Femur (tissue), 1 donor: ENCODE data around the gene RFC1.
"Not testable (repeated sequence)": the region's sequence is repeated elsewhere in the genome, so short reads cannot be mapped to it uniquely, and the experiment has no call there.

ENCODE experiments used
- DNase-seq: peaks from one replicate; pipeline ENCODE4 v3.0.0-alpha.2; 2017

RFC1 gene

GRCh38 chr4:39353149-39353477, 13.0 kb downstream of the RFC1 start:
- DNase-seq: not testable (repeated sequence)

- DNase-seq: no peak
Observed at GRCh38 chr4:39349326-39349725, 16.8 kb downstream of the RFC1 start.

GRCh38 chr4:39348371-39349315, 17.5 kb downstream of the RFC1 start:
- DNase-seq: no peak

- no peak for DNase-seq
Observed at GRCh38 chr4:39346856-39347519, 19.2 kb downstream of the RFC1 start.

GRCh38 chr4:39342731-39343130, 23.4 kb downstream of the RFC1 start:
- no peak for DNase-seq

GRCh38 chr4:39341075-39341725, 25.0 kb downstream of the RFC1 start:
- DNase-seq: no peak

GRCh38 chr4:39339968-39340367, 26.2 kb downstream of the RFC1 start:
- DNase-seq: no peak

GRCh38 chr4:39337841-39338240, 28.3 kb downstream of the RFC1 start:
- DNase-seq: no peak

GRCh38 chr4:39335566-39335965, 30.6 kb downstream of the RFC1 start:
- no peak for DNase-seq

- no peak for DNase-seq
Observed at GRCh38 chr4:39331191-39331590, 35.0 kb downstream of the RFC1 start.

- DNase-seq: no peak
Observed at GRCh38 chr4:39330353-39330752, 35.8 kb downstream of the RFC1 start.

- DNase-seq: no peak
Observed at GRCh38 chr4:39326468-39326977, 39.6 kb downstream of the RFC1 start.

- DNase-seq: no peak
Observed at GRCh38 chr4:39324897-39325613, 41.1 kb downstream of the RFC1 start.

- DNase-seq: no peak
Observed at GRCh38 chr4:39324446-39324845, 41.7 kb downstream of the RFC1 start.

- DNase-seq: no peak
Observed at GRCh38 chr4:39323821-39324220, 42.3 kb downstream of the RFC1 start.

- DNase-seq: no peak
Observed at GRCh38 chr4:39320381-39321115, 45.6 kb downstream of the RFC1 start.

- DNase-seq: no peak
Observed at GRCh38 chr4:39319676-39320075, 46.5 kb downstream of the RFC1 start.

- no peak for DNase-seq
Observed at GRCh38 chr4:39312816-39313215, 53.3 kb downstream of the RFC1 start.

- DNase-seq: peak; percentile 23
Observed at GRCh38 chr4:39308611-39309010, 57.6 kb downstream of the RFC1 start.

- DNase-seq: no peak
Observed at GRCh38 chr4:39305912-39306677, 60.1 kb downstream of the RFC1 start.

- no peak for DNase-seq
Observed at GRCh38 chr4:39304651-39305050, 61.5 kb downstream of the RFC1 start.
